ENCODE results near the gene GPX4. TPM values are rescaled to one million over a fixed set of nuclear protein-coding genes. Genes with fewer than 3 reads are reported as not detected.
A peak's percentile ranks its signal among the peaks of the same experiment; 100 is the strongest.

The GPX4 gene
- total and polyA plus RNA-seq, 9 of the 15 experiments (the other 6 are each of a cell fraction or from before 2014, with no cell fraction given), result 61.4 to 661 (median 349) TPM

GRCh38 chr19:1131718-1132551 is 28.1 kb downstream of the GPX4 start (continued):
- peak; percentile 33 to 41; a peak in 1 of 4 replicates for TF ChIP-seq NRF1 (conservative IDR thresholded peaks at IDR 0.05 in 1 of 2, IDR thresholded peaks at IDR 0.05 in 1 of 2)
- 0 out of 2 replicates have a peak, but pooled peaks have one; percentile 15 for TF ChIP-seq JUN (IDR thresholded peaks at IDR 0.05; ENCODE audit: borderline replicate concordance, low read depth, low read length)
- no peak for TF ChIP-seq JUN (CRISPR knock-in tag; IDR thresholded peaks at IDR 0.05; ENCODE audit: borderline replicate concordance)
- no peak for TF ChIP-seq HDAC2 (IDR thresholded peaks at IDR 0.05)
- TF ChIP-seq ZNF41 (CRISPR knock-in tag; conservative IDR thresholded peaks at IDR 0.05), result no peak
- TF ChIP-seq HDGF (IDR thresholded peaks at IDR 0.05), result no peak
- TF ChIP-seq UBTF (IDR thresholded peaks at IDR 0.05; ENCODE audit: borderline replicate concordance in 1 of 2, low read depth in 2 of 2, low read length in 2 of 2), result peak in 1 of 2 experiments; percentile 69; a peak in 1 of 4 replicates
- no peak for TF ChIP-seq ZNF184 (CRISPR knock-in tag; IDR thresholded peaks at IDR 0.05)
- TF ChIP-seq GTF2F1 (IDR thresholded peaks at IDR 0.05; ENCODE audit: low read depth, low read length), result no peak
- no peak for TF ChIP-seq ZNF436 (CRISPR knock-in tag; IDR thresholded peaks at IDR 0.05)
- no peak for TF ChIP-seq HNRNPH1 (optimal IDR thresholded peaks at IDR 0.05; ENCODE audit: low read depth, low read length)
- no peak for TF ChIP-seq MAFF (IDR thresholded peaks at IDR 0.05; ENCODE audit: low read length)
- peak; percentile 85 for TF ChIP-seq EGR1 (conservative IDR thresholded peaks at IDR 0.05)
- TF ChIP-seq SP1 (CRISPR knock-in tag; IDR thresholded peaks at IDR 0.05), result peak; percentile 40; the same call in 1 of the 2 replicates
- peak; percentile 85; the same call in 1 of the 2 replicates for TF ChIP-seq ZBTB7A (IDR thresholded peaks at IDR 0.05; ENCODE audit: borderline replicate concordance, control insufficient read depth, low read depth, low read length)
- TF ChIP-seq RFX1 (IDR thresholded peaks at IDR 0.05), result no peak
- TF ChIP-seq PTRF (tag; IDR thresholded peaks at IDR 0.05), result no peak
- TF ChIP-seq HDAC1 (IDR thresholded peaks at IDR 0.05), result peak in 1 of 2 experiments; percentile 30; a peak in 1 of 4 replicates
- TF ChIP-seq ADNP (tag; IDR thresholded peaks at IDR 0.05), result no peak
- TF ChIP-seq LCOR (CRISPR knock-in tag; IDR thresholded peaks at IDR 0.05), result no peak
- TF ChIP-seq CREB5 (CRISPR knock-in tag; IDR thresholded peaks at IDR 0.05), result no peak
- no peak for TF ChIP-seq ZNF778 (CRISPR knock-in tag; IDR thresholded peaks at IDR 0.05)
- TF ChIP-seq BRD4 (IDR thresholded peaks at IDR 0.05), result no peak
- no peak for TF ChIP-seq SP2 (IDR thresholded peaks at IDR 0.05; ENCODE audit: extremely low read depth, low read depth, low read length, poor library complexity, severe bottlenecking)
- peak; percentile 44 for TF ChIP-seq HNRNPLL (IDR thresholded peaks at IDR 0.05; ENCODE audit: low read depth, low read length, poor library complexity, severe bottlenecking)
- TF ChIP-seq HNRNPK (IDR thresholded peaks at IDR 0.05; ENCODE audit: low read depth, low read length, poor library complexity, severe bottlenecking), result no peak
